K562 (cell line): ENCODE measurements around the gene U2AF1L4. TPM values are rescaled to one million over a fixed set of nuclear protein-coding genes. Genes with fewer than 3 reads are reported as not detected.
A peak's percentile ranks its signal among the peaks of the same experiment; 100 is the strongest.

Experiments used
- ATAC-seq: fragments of 200-7000 bp; cut with Tn5 transposase; 3 replicates; pipeline ENCODE4 v1.9.1; 2020; ENCODE audit warnings: moderate library complexity
- BruUV-seq: library from RNA; stranded (reverse); fragments of 400-500 nt; replicated peaks from 2 replicates; lab custom pipeline; 2021; lab: Mats Ljungman, UMichigan
- CTCF ChIA-PET: fragments of 300-600 bp; formaldehyde crosslinking; extraction: SDS; loops from one replicate; lab custom pipeline; 2021; ENCODE audit warnings: low intra/inter-chr PET ratio; lab: Yijun Ruan, JAX
- POLR2A ChIA-PET: fragments of 300-600, 350-650 bp; sonication (Branson Sonifier 250); formaldehyde crosslinking; extraction: SDS; loops from one replicate; lab custom pipeline; 2021; ENCODE audit warnings: antibody characterized with exemption, inconsistent platforms; lab: Yijun Ruan, JAX
- DNase-seq, 4 experiments: peaks; one replicate each; pipeline versions ENCODE4 v3.0.0 to v3.0.0-alpha.2; 2011 to 2018; ENCODE audit warnings: low spot score in 3 of 4, mixed read lengths in 3 of 4; ENCODE audit errors: extremely low read depth in 1 of 4
- FAIRE-seq: peaks from 2 replicates; lab custom pipeline; 2011; peaks lifted over from hg19 to GRCh38; lab: Jason Lieb, UNC
- H2AFZ ChIP-seq: 2 replicates; pipeline ENCODE4 v1.6.0; 2011; ENCODE audit warnings: low read depth, low read length, control low read depth, inconsistent platforms
- H3K27ac ChIP-seq: fragments of 200-600 bp; 3 replicates; pipeline ENCODE4 v1.8.0; 2011; ENCODE audit warnings: low read depth, mild to moderate bottlenecking, control low read depth, inconsistent platforms, low read length, moderate library complexity, mixed read lengths; ENCODE audit errors: extremely low read depth
- H3K27me3 ChIP-seq, 2 experiments: fragments of 300-600 bp in 1 of 2; 2 replicates in 1 of 2; 3 replicates in 1 of 2; pipeline versions ENCODE4 v1.6.0 to v1.8.0; 2011; ENCODE audit warnings: inconsistent platforms in 2 of 2, low read length in 2 of 2, mild to moderate bottlenecking in 1 of 2, mixed read lengths in 1 of 2, moderate library complexity in 1 of 2; ENCODE audit not compliant: control insufficient read depth in 2 of 2, insufficient read depth in 2 of 2
- H3K36me3 ChIP-seq: fragments of 300-600 bp; 3 replicates; pipeline ENCODE4 v1.8.0; 2011; ENCODE audit warnings: mild to moderate bottlenecking, low read length, inconsistent platforms; ENCODE audit not compliant: control insufficient read depth, insufficient read depth
- H3K4me1 ChIP-seq, 2 experiments: fragments of 200-600 bp in 1 of 2; replicated peaks in 1 of 2; 2 replicates in 1 of 2; 3 replicates in 1 of 2; pipeline versions ENCODE4 v1.5.1 to v1.8.0; 2011; ENCODE audit warnings: inconsistent platforms in 2 of 2, low read length in 2 of 2, mild to moderate bottlenecking in 1 of 2, mixed read lengths in 1 of 2, moderate library complexity in 1 of 2; ENCODE audit not compliant: control insufficient read depth in 2 of 2, insufficient read depth in 2 of 2
- H3K4me2 ChIP-seq: 2 replicates; pipeline ENCODE4 v1.6.1; 2011; ENCODE audit warnings: low read length, control low read depth, inconsistent platforms, mixed read lengths; ENCODE audit not compliant: insufficient read depth
- H3K4me3 ChIP-seq: fragments of 200-600 bp; sonication (generic), shearing (Covaris generic); 2 replicates; pipeline ENCODE4 v1.5.1; 2016; ENCODE audit warnings: control low read depth, inconsistent platforms
- H3K79me2 ChIP-seq: fragments of 200-600 bp; 3 replicates; pipeline ENCODE4 v1.8.0; 2011; ENCODE audit warnings: low read length, inconsistent platforms; ENCODE audit not compliant: control insufficient read depth, insufficient read depth
- H3K9ac ChIP-seq, 2 experiments: 2 replicates each; pipeline versions ENCODE4 v1.6.0 to v1.6.1; 2011; ENCODE audit warnings: low read depth in 2 of 2, low read length in 2 of 2, control low read depth in 1 of 2, inconsistent platforms in 1 of 2, mild to moderate bottlenecking in 1 of 2, mixed read lengths in 1 of 2; ENCODE audit not compliant: insufficient read depth in 1 of 2
- H3K9me1 ChIP-seq: one replicate; pipeline ENCODE4 v1.6.0; 2011; ENCODE audit warnings: inconsistent platforms, mild to moderate bottlenecking, low read length, moderate library complexity; ENCODE audit not compliant: control insufficient read depth, insufficient read depth
- H3K9me3 ChIP-seq: replicated peaks from 2 replicates; pipeline ENCODE4 v1.5.1; 2011; ENCODE audit warnings: low read depth, low read length, inconsistent platforms; ENCODE audit not compliant: control insufficient read depth, insufficient read depth
- H4K20me1 ChIP-seq: replicated peaks from 2 replicates; pipeline ENCODE4 v1.6.1; 2011; ENCODE audit warnings: low read length, inconsistent platforms, mixed read lengths; ENCODE audit not compliant: control insufficient read depth, insufficient read depth
- CAMTA2 ChIP-seq: fragments of 250-450 bp; sonication (Bioruptor Pico); conservative IDR thresholded peaks from 2 replicates; pipeline ENCODE4 v1.5.1; 2022
- E2F1 ChIP-seq: sonication (generic); formaldehyde crosslinking; IDR thresholded peaks from 2 replicates; pipeline ENCODE4 v1.8.1; 2023; ENCODE audit warnings: mild to moderate bottlenecking, missing genetic modification reagents, moderate library complexity
- MIER1 ChIP-seq: fragments of 450-650 bp; IDR thresholded peaks from 2 replicates; pipeline ENCODE4 v1.6.1; 2016; ENCODE audit warnings: antibody characterized with exemption, mild to moderate bottlenecking, low read depth
- RBBP5 ChIP-seq: fragments of 200-600 bp; sonication (generic); IDR thresholded peaks from 2 replicates; pipeline ENCODE4 v1.6.1; 2012; ENCODE audit warnings: borderline replicate concordance, mild to moderate bottlenecking, low read length, control low read depth, inconsistent platforms; ENCODE audit not compliant: insufficient read depth, poor library complexity, severe bottlenecking
- STAT6 ChIP-seq: sonication (generic); formaldehyde crosslinking; IDR thresholded peaks from 2 replicates; pipeline ENCODE4 v1.8.1; 2023; ENCODE audit warnings: mild to moderate bottlenecking, missing genetic modification reagents
- ZBTB34 ChIP-seq: fragments of 250-450 bp; sonication (Bioruptor Pico); IDR thresholded peaks from 2 replicates; pipeline ENCODE4 v1.8.0; 2021; ENCODE audit warnings: mild to moderate bottlenecking, moderate library complexity
- ZFPM2 ChIP-seq: fragments of 250-450 bp; sonication (Bioruptor Pico); IDR thresholded peaks from 2 replicates; pipeline ENCODE4 v1.5.1; 2022; ENCODE audit warnings: mild to moderate bottlenecking
- WGBS: fragments of 100-300 bp; shearing (Covaris generic); methylation state at CpG from one replicate; pipeline ENCODE4 v1.1.6; 2016; ENCODE audit warnings: low coverage, mixed read lengths; ENCODE audit not compliant: insufficient coverage; ENCODE audit errors: missing lambda C conversion rate; 5-methylcytosine and 5-hydroxymethylcytosine counted together
- in situ Hi-C: fragments of 300-500 bp; cut with MboI; formaldehyde crosslinking; loops from 4 replicates; pipeline ENCODE4 v1.15.0; 2018; ENCODE audit warnings: inconsistent platforms, mixed read lengths
- intact Hi-C: fragments of 100-400 bp; cut with micrococcal nuclease; formaldehyde crosslinking; loops from 2 replicates; pipeline ENCODE4 v1.14.2; 2022
- polyA plus RNA-seq, 8 experiments: library from polyadenylated mRNA; depleted of rRNA in 4 of 8; stranded (reverse) in 5 of 8; unstranded in 3 of 8; fragments of >200 nt; fragmentation: Nextera tagmentation in 2 of 8; fragmentation: Illumina TruSeq in 1 of 8; extraction: Ambion mirVana in 2 of 8; extraction: Trizol in 1 of 8; gene quantifications; 2 replicates each; pipeline versions ENCODE4 v1.2.1 to v1.2.3, GENCODE V29; 2011 to 2014; ENCODE audit warnings: inconsistent platforms in 1 of 8, missing spikeins in 1 of 8
- total RNA-seq, 7 experiments: library from RNA; depleted of rRNA in 6 of 7; stranded (reverse); fragments of >200 nt in 6 of 7; fragmentation: Illumina TruSeq in 2 of 7; extraction: Trizol in 2 of 7; gene quantifications; 2 replicates each; pipeline versions ENCODE4 v1.2.1 to v1.2.3, GENCODE V29; 2011 to 2021; ENCODE audit warnings: low replicate concordance in 1 of 7

Gene U2AF1L4
- total and polyA plus RNA-seq, 9 of the 15 experiments (the other 6 are each of a cell fraction or from before 2014, with no cell fraction given), result 8.4 to 19.5 (median 12.6) TPM

GRCh38 chr19:35710784-35711723 is 34.2 kb downstream of the U2AF1L4 start:
- 8% methylated on average over 13 of the region's 13 CpGs for WGBS
- no TSS peak for BruUV-seq

More at GRCh38 chr19:35710784-35711723, 34.2 kb downstream of the U2AF1L4 start:
- ChIA-PET POLR2A (interaction anchor here (0.6 to 0.9 kb wide), 2 partner anchors 11 to 471 kb away, joined by 3 read pairs; no protein-coding TSS in a partner anchor), CTCF (no interaction called here)
- no peaks in the 10 kb centered on the region for H4K20me1 ChIP-seq
- intact Hi-C loops, result no loop called here
- no peak for TF ChIP-seq RBBP5
- no peak for TF ChIP-seq ZBTB34 (CRISPR knock-in tag)
- no peak for TF ChIP-seq STAT6 (CRISPR knock-in tag)
- TF ChIP-seq CAMTA2, result no peak
- TF ChIP-seq E2F1 (CRISPR knock-in tag), result no peak
- no peak for TF ChIP-seq MIER1
- no peak for TF ChIP-seq ZFPM2 (CRISPR knock-in tag)
- FAIRE-seq (peak; percentile 11), ATAC-seq (no peak), DNase-seq (no peak)
- H3K27me3 ChIP-seq, result peaks cover 25 to 75% of the 10 kb centered on the region in 2 experiments
- H3K9me3 ChIP-seq, result no peaks in the 10 kb centered on the region
- no peaks in the 10 kb centered on the region for H3K36me3 ChIP-seq
- H3K27ac ChIP-seq, result no peak overlapping the region
- peaks cover 3 to 20% of the 10 kb centered on the region in 2 experiments for H3K4me1 ChIP-seq
- no peaks in the 10 kb centered on the region for H3K9me1 ChIP-seq
- H3K79me2 ChIP-seq, result no peaks in the 10 kb centered on the region; the same call in 2 of the 3 replicates
- H3K4me2 ChIP-seq, result no peak overlapping the region
- no peak overlapping the region for H2AFZ ChIP-seq
- no peak overlapping the region for H3K9ac ChIP-seq
- in situ Hi-C loops, result no loop called here
- no peak overlapping the region for H3K4me3 ChIP-seq
